ENCODE data around the gene HOXA10.

Gene HOXA10

DNA sequence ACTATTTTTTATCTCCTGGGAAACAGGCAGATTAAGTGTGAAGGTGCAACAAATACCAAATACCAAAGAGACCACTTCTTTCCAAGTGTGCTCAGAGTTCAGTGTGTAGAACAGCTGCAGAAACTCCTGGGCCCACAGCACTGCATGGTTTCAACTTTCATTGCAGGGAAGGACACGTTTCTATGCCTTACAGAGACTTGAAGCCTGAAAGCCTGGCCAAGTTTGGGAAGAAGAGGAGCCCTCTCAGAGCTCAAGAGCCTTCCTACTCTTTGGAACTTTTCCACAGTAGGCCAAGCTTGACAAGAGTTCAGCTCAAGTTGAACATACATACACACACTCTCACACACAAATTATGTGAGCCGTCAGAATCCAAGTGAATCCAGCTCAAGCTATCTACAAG lies 46.1 kb downstream of the HOXA10 start:
- no peak for DNase-seq

DNA sequence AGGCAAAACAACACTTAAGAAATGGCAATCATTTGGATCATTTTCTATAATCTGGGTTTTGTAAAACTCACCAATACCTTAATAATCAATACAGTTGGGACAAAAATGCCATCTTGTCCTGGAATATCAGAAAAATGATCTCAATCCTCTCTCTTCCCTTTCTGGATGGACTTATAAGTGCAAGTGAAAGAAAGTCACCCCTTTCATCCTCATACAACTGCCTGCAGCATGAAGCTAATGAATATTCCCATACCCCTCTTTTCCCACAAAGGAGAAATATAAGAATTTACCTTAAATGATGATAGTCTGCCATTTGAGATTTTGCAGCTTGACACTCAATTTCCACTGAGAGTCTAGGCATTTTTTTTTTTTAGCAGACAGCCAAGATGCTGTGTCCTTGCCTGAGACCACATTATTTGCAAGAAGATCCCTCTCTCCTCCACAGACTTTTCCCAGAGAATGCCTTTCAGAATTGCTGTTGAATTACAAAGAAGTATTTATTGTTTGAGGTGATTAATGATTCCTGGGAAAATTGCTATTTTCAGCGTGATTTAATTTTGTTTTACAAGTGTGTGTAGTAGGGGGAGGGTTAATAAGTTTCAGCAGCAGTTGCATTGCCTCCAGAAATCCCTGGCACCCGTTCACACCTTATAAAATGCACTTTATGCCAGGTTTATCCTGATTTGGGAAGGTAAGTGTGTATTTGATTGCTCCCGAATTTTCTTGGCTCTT lies 47.4 kb downstream of the HOXA10 start:
- no peak for DNase-seq

DNA sequence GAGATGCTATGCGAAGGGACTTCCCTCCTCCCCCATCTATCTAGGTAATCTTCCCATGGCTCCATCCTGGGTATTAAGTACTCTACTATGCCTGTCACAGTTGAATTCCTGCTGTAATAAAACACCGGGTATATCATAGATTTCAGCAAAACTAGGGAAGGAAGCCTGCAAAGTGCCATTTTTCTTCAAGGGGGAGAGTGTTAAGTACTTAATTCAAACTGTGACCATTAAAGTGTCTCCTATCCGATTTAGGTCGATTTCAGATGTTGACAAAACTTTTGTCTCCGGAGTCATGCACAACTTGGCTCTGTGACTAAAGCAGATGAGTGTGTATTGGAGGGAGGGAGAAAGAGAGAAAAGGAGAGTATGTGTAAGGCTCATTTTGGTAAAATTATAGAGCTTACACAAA lies 48.1 kb downstream of the HOXA10 start:
- DNase-seq = no peak

DNA sequence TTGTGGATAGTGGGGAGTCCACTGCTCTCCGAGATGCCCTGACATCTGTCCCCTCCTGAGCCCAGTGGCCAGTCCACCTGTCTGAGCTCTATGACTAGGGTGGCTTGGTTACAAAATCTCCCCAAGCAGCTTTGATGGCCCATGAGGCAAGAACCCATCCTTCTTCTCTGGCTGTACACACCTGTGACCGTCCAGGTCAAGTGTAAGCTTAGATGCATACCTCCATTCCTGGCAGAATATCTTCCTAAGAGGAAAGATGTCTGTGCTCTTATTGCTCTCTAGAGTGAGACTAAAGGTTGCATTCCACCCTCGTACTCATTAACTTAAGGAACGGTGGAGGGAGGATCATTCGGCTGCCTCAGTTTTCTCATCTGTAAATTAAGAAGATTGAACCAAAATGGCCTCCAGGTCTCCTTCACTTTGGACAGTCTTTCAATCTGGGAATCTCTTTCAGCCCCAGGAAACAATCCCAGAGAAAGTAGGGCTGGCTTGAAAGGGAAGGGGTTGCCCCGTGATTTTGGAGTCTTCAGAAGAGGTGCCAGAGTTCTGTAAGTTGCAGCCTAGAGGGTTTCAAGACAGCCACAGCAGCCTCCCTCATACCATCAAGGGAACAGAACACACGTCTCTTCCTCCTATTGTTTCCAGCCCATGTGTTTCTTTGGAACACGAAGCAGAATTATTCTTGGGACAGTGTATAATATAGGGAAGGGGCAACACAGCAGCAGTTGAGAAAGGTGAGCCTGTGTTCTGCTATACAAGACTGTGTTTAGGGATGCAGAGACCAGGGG lies 49.0 kb downstream of the HOXA10 start:
- DNase-seq = no peak

DNA sequence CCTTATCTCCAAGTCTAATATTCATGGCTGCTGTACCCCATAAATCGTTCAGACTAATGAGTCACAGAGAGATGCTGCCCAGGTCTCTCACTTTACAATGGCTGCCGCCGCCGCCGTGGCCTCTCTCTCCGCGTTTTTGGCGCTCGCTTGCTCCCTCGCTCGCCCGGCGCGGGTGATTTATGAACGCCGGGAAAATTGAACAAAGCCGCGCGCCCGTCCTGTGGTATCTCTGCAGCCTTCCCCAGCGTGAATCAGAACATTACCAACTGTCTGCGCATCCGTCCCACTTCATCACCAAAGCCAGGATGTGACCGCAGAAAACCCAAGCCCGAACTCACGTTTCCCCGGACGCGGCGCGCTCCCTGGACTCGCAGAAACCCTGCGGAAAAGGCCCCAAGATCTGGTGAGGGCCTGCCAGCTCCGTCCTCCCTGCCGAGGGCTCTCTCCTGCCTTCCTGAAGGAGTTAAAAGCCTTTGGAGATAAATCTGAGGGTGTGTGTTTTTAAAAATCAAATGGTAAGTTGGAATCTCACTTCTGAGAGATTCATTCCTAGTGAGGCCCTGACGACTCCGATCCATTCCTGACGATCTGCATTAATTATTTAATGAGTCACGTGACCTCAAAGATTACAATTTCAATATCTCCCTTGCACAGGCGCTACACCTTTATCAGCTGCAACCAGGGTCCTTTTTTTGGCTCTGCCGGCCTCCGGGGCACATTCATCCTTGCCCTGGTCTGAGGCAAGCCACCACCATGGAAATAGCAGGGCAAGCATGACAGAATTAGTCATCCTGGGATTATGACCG lies 49.8 kb downstream of the HOXA10 start:
- peak; percentile 22 for DNase-seq

DNA sequence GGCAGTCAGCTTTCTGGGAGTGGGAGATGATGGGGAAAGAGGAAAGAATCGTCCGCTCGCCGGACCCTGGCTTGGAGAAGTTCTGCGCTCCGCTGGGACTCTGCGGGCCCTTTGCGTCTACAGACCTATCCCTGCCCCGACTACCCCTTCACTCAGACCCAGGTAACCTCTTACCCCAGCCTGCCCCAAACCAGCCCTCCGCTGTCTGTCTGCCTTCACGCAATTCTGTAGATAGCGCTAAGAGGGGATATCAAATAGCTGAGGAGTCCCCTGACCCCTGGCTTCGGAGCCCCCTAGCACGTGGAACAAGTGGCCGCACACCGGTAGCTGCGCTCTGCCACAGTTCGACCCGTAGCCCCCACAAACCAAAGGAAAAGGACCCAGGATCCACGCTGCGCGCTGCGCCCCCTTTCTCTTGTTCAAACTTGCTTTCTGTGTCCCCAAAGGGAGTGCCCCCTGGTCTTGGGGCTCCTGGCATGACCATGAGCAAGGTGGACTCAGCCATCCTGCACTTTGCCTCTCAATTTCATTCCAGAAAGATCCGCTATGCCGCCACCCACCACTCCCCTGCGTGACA lies 50.6 kb downstream of the HOXA10 start:
- peak; percentile 39 for DNase-seq

DNA sequence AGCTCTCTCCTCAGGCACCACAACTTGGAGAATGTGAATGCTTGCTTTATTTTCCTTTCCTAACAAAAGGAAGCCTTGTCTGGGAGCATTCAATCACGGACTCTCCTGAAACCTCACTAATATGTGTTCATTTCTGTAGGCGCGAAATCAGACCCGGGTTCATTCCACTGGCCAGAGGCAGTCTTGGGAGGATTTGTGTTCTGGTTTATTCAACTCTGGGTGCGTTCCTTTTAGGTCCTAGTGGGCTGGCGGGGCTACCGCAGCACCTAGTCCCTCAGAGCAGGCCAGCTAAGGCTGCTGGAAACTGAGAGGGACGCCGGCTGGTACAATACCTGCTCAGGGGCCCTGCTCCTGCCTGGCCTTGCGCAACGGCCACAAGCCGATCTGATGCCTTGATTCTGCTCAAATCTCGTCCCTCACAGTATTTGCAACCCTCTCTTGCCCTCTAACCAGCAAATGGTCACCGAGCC lies 51.1 kb downstream of the HOXA10 start:
- peak; percentile 53 for DNase-seq

DNA sequence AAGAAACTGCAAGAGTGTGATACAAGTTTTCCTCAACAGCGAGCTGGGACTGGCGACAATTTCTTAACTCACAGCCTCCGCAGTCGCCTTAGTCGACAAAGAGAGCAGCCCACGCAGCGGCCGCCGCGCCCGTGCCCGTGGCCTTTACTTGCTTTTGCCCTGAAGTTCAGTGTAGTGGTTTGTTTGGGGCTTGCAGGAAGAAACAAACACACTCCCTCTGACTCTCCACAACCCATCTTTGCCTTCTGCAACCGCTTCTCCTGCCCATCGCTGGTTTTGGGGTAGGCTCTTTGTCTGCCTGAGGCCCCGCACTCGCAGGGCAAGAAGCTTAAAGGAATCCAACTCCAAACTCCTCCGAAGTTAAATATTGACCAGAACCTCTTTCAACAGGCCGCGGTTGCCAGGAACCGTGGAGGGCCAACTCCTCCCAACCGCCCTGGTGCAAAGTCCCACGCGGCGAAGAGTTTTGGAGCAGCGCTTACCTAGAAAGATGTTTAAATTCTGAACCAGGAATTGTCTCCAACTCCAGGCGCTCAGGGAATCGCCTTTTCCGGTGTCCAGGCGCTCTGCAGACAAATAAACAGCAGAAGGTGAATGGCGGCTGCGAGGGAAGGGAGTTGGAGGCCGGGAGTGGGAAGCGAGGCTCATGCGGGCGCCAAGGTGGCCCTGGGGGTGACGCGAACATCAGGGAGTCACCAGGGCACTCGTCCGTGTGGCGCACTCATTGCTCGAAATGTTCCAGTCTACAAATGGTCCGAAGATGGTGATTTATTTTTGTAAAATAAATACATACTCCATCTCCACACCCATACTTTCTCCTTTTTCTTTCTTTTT lies 51.8 kb downstream of the HOXA10 start:
- peak; percentile 27 for DNase-seq

DNA sequence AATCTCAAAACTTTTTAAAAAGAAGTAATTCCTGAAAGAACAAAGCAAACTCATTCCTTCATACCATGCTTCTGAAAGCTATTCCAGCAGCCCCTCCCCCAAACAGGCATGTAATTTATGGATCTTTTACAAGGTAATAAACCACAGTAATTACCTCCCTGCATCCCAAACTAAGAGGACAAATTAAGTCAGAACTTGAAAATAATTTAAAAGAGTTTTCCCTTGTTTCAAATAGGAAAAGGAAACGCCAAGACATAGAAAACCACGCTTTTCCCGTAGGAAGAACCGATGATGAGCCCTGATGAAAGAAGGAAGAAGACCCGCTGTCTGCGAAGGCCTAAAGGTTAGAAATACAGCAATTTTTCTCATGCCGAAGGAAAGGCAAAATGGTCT lies 52.4 kb downstream of the HOXA10 start:
- no peak for DNase-seq
